GM12878 (cell line): ENCODE measurements around the gene SLAIN2. TPM values are rescaled to one million over a fixed set of nuclear protein-coding genes. Genes with fewer than 3 reads are reported as not detected.

Source experiments
- ATAC-seq: fragments of 200-7000 bp; cut with Tn5 transposase; 3 replicates; pipeline ENCODE4 v1.9.1; 2020; ENCODE audit warnings: mild to moderate bottlenecking, moderate library complexity
- BruUV-seq: library from RNA; stranded (reverse); fragments of 400-500 nt; replicated peaks from 2 replicates; lab custom pipeline; 2021; lab: Mats Ljungman, UMichigan
- CTCF ChIA-PET: fragments of 300-600 bp; sonication (Branson Sonifier 250); formaldehyde crosslinking; extraction: SDS; loops from one replicate; lab custom pipeline; 2021; ENCODE audit warnings: inconsistent platforms; lab: Yijun Ruan, JAX
- POLR2A ChIA-PET: fragments of 350-600 bp; formaldehyde crosslinking; extraction: SDS; loops from one replicate; lab custom pipeline; 2021; ENCODE audit warnings: inconsistent platforms; lab: Charles Lee
- RAD21 ChIA-PET: fragments of 300-600 bp; sonication (Branson Sonifier 250); formaldehyde crosslinking; loops from one replicate; lab custom pipeline; 2023; ENCODE audit warnings: antibody characterized with exemption; ENCODE audit not compliant: unreplicated experiment; lab: Charles Lee
- SMC1A ChIA-PET: fragments of 300-600 bp; sonication (Branson Sonifier 250); formaldehyde crosslinking; loops from one replicate; lab custom pipeline; 2023; ENCODE audit not compliant: unreplicated experiment, uncharacterized antibody; lab: Charles Lee
- DNase-seq: peaks from one replicate; pipeline ENCODE4 v3.0.0-alpha.2; 2011; ENCODE audit warnings: low read depth, low spot score
- FAIRE-seq: peaks from 3 replicates; lab custom pipeline; 2011; peaks lifted over from hg19 to GRCh38; lab: Jason Lieb, UNC
- H2AFZ ChIP-seq: 2 replicates; pipeline ENCODE4 v1.6.0; 2011; ENCODE audit warnings: low read depth, low read length, control low read depth; ENCODE audit not compliant: control insufficient read depth
- H3K27ac ChIP-seq: 2 replicates; pipeline ENCODE4 v1.5.1; 2011; ENCODE audit warnings: control low read depth; ENCODE audit not compliant: control insufficient read depth, insufficient read depth
- H3K27me3 ChIP-seq, 2 experiments: replicated peaks in 1 of 2; 2 replicates each; pipeline versions ENCODE4 v1.6.0 to v1.6.1; 2011; ENCODE audit warnings: low read length in 1 of 2; ENCODE audit not compliant: control insufficient read depth in 2 of 2, insufficient read depth in 2 of 2
- H3K36me3 ChIP-seq, 2 experiments: 2 replicates each; pipeline ENCODE4 v1.5.1; 2011; ENCODE audit warnings: low read length in 1 of 2; ENCODE audit not compliant: control insufficient read depth in 2 of 2, insufficient read depth in 2 of 2
- H3K4me1 ChIP-seq: 2 replicates; pipeline ENCODE4 v1.6.1; 2011; ENCODE audit warnings: mild to moderate bottlenecking, low read length, moderate library complexity, mixed read lengths; ENCODE audit not compliant: control insufficient read depth, insufficient read depth
- H3K4me2 ChIP-seq: 2 replicates; pipeline ENCODE4 v1.6.0; 2011; ENCODE audit warnings: control low read depth; ENCODE audit not compliant: control insufficient read depth, insufficient read depth
- H3K4me3 ChIP-seq: fragments of 200-600 bp; sonication (generic); 2 replicates; pipeline ENCODE4 v1.5.1; 2016
- H3K79me2 ChIP-seq: 2 replicates; pipeline ENCODE4 v1.6.0; 2011; ENCODE audit warnings: low read length; ENCODE audit not compliant: control insufficient read depth, insufficient read depth
- H3K9ac ChIP-seq: 2 replicates; pipeline ENCODE4 v1.8.0; 2011; ENCODE audit warnings: low read length, control low read depth, mixed read lengths; ENCODE audit not compliant: control insufficient read depth, insufficient read depth
- H3K9me3 ChIP-seq: replicated peaks from 3 replicates; pipeline ENCODE4 v1.5.1; 2011; ENCODE audit warnings: mild to moderate bottlenecking, low read length; ENCODE audit not compliant: control insufficient read depth, insufficient read depth
- H4K20me1 ChIP-seq: 2 replicates; pipeline ENCODE4 v1.6.0; 2011; ENCODE audit not compliant: control insufficient read depth, insufficient read depth
- GATAD2B ChIP-seq: fragments of 450-650 bp; conservative IDR thresholded peaks from 2 replicates; pipeline ENCODE4 v1.6.1; 2017; ENCODE audit warnings: low read depth, mild to moderate bottlenecking, moderate library complexity
- SKIL ChIP-seq: fragments of 450-650 bp; IDR thresholded peaks from 2 replicates; pipeline ENCODE4 v1.6.1; 2017; ENCODE audit warnings: mild to moderate bottlenecking, low read depth, inconsistent platforms; ENCODE audit not compliant: poor library complexity, severe bottlenecking
- SREBF2 ChIP-seq: IDR thresholded peaks from 2 replicates; pipeline ENCODE4 v1.6.1; 2012; ENCODE audit warnings: mild to moderate bottlenecking, low read length
- ZSCAN29 ChIP-seq: fragments of 450-650 bp; IDR thresholded peaks from 2 replicates; pipeline ENCODE4 v1.6.1; 2017; ENCODE audit warnings: mild to moderate bottlenecking, moderate library complexity
- WGBS: methylation state at CpG from one replicate; pipeline ENCODE4 v1.1.6; 2016; ENCODE audit warnings: low lambda C conversion rate; ENCODE audit not compliant: insufficient replicate concordance, insufficient coverage; ENCODE audit errors: missing lambda C conversion rate; 5-methylcytosine and 5-hydroxymethylcytosine counted together
- in situ Hi-C: fragments of 300-500 bp; cut with MboI; formaldehyde crosslinking; loops from 9 replicates; pipeline ENCODE4 v1.14.3; 2018; ENCODE audit warnings: mixed read lengths
- intact Hi-C: fragments of 100-400 bp; cut with micrococcal nuclease; formaldehyde crosslinking; loops from one replicate; pipeline ENCODE4 v1.14.2; 2022; ENCODE audit not compliant: unreplicated experiment
- polyA plus RNA-seq, 11 experiments: library from polyadenylated mRNA; depleted of rRNA in 4 of 11; unstranded in 6 of 11; stranded (reverse) in 5 of 11; fragments of >200 nt; fragmentation: Nextera tagmentation in 4 of 11; fragmentation: Illumina TruSeq in 1 of 11; extraction: Ambion mirVana in 4 of 11; extraction: Trizol in 1 of 11; gene quantifications; 1 replicate in 1 of 11; 2 replicates in 10 of 11; pipeline versions ENCODE4 v1.2.1 to v1.2.3, GENCODE V29; 2011 to 2016; ENCODE audit warnings: inconsistent platforms in 2 of 11, missing spikeins in 2 of 11, low read depth in 1 of 11
- total RNA-seq, 4 experiments: library from RNA; depleted of rRNA in 3 of 4; stranded (reverse); fragments of >200 nt in 3 of 4; fragmentation: Illumina TruSeq in 1 of 4; extraction: Trizol in 1 of 4; gene quantifications; 2 replicates each; pipeline versions ENCODE4 v1.2.1 to v1.2.3, GENCODE V29; 2013 to 2021
- TF ChIP-seq, protein P1 (sequence below): IDR thresholded peaks from 2 replicates; pipeline ENCODE4 v1.6.1; 2012; ENCODE audit warnings: low read depth, low read length, improper control_type of control experiment

SLAIN2 gene
- total and polyA plus RNA-seq, 10 of the 15 experiments (the other 5 are each of a cell fraction or from before 2014, with no cell fraction given) = 4.3 to 96.6 (median 25.4) TPM

DNA sequence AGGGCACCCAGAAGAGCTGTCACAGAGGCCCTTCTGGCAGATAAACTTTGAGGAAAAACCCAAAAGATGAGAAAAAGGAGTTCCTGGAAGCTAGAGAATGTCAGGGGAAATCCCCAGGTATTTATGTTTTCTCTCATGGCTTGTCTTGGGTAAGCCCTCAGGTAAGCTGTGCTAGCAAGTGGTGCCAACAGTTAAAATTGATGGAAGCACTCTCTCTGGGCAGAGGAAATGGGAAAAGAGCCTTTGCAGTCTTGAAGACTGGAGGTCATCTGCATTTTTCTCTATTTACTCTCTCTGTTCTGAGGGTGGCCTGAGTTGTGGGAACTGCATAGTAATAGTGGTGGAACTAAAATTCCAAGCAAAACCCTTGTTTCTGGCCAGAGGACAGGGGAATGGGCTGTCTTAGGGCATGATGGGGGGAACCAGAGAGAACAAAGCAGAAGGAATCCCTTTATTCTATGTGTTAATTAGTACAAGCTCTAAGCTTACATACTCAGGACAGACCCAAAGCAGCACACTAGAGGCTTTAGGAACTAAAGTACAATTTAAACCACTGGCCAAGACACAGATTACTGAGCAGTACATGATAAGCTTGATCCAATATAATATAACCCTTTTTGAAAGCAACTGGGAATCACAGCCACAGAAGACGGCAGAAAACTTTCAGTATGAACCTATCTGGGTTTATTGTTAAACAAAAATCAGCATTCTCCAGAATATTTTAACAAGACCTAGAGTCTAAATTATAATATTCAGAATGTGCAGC, 88.6 kb downstream of the SLAIN2 start:
- ChIA-PET SMC1A (interaction anchor here (1.0 kb wide), 1 partner anchor 28 kb away, joined by 3 read pairs; no protein-coding TSS in a partner anchor), CTCF (interaction anchor here (0.6 to 1.6 kb wide), 2 partner anchors 10 to 149 kb away, joined by 4 to 6 read pairs; no protein-coding TSS in a partner anchor), RAD21 (no interaction called here), POLR2A (no interaction called here)
- in situ Hi-C loops = loop anchor here (10.0 kb wide), 1 partner anchor 55 kb away; no protein-coding TSS in a partner anchor
- BruUV-seq = no TSS peak
- WGBS = 60% methylated on average over 1 of the region's 1 CpG
- FAIRE-seq (no peak), ATAC-seq (no peak; the same call in 1 of the 3 replicates), DNase-seq (no peak)
- H3K4me1 ChIP-seq = peaks cover 3% of the 10 kb centered on the region; the same call in 1 of the 2 replicates
- no peaks in the 10 kb centered on the region for H3K27me3 ChIP-seq
- H4K20me1 ChIP-seq = no peaks in the 10 kb centered on the region
- no peak overlapping the region for H3K4me3 ChIP-seq
- no peak for TF ChIP-seq SREBF2
- TF ChIP-seq GATAD2B = no peak
- no peak for TF ChIP-seq SKIL
- TF ChIP-seq, protein P1, sequence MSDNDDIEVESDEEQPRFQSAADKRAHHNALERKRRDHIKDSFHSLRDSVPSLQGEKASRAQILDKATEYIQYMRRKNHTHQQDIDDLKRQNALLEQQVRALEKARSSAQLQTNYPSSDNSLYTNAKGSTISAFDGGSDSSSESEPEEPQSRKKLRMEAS = no peak
- TF ChIP-seq ZSCAN29 = no peak
- intact Hi-C loops = loop anchor here (5.0 kb wide), 1 partner anchor 113 kb away; no protein-coding TSS in a partner anchor
- H3K36me3 ChIP-seq = no peaks in the 10 kb centered on the region
- H3K4me2 ChIP-seq = no peak overlapping the region
- H3K79me2 ChIP-seq = no peaks in the 10 kb centered on the region
- H3K27ac ChIP-seq = no peak overlapping the region
- H3K9me3 ChIP-seq = no peaks in the 10 kb centered on the region
- H3K9ac ChIP-seq = no peak overlapping the region
- H2AFZ ChIP-seq = no peak overlapping the region
